Daoy (cell line): ENCODE measurements around the gene MLLT3. TPM values are rescaled to one million over a fixed set of nuclear protein-coding genes. Genes with fewer than 3 reads are reported as not detected.
"Not testable (repeated sequence)": the region's sequence is repeated elsewhere in the genome, so short reads cannot be mapped to it uniquely, and the experiment has no call there.

ENCODE experiments used
- DNase-seq: peaks from one replicate; pipeline ENCODE4 v3.0.0-alpha.2; 2015; ENCODE audit warnings: low read depth
- total RNA-seq: library from RNA; depleted of rRNA; stranded (reverse); fragments of >200 nt; shearing (Covaris generic); gene quantifications from 2 replicates; pipeline ENCODE4 v1.2.3, GENCODE V29; 2014; rRNA removed

MLLT3 gene
- total RNA-seq, result 2.1 and 3.8 TPM in 2 replicates

DNA sequence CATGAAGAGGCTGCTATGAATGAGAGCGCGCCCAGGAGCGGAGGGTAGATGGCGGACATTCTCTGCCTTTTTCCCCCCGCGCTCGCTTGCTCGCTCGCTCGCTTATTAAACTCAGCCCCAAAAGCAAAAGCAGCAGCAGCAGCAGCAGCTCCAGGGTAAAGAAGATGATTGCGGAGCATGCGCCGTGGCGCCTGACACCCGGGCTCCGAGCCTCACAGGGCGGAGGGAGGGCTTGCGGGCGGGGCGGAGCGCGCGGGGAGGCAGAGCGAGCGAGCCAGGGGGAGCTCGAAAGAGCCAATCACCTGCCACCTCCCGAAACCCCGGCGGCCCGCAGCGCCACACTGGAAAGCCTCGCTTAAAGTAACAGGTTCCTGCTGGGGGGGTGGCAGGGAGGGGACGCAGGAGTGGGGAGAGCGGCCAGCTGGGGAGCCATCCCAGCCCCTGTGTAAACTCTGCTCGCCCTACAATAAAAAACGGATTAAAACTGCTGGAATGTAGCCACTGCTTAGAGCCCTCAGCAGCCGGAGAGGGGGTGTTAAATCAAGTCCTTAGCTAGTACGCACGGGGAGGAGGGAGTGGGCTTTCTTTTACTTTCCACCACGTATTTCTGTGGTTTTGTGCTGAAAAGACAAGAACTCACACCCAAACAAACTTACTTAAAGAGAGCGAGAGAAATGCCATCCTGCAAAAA, at the start of gene MLLT3:
Gene MLLT3 (minus strand): TSS at position 170 of the 691 bp plus-strand sequence.
- DNase-seq, result peak; percentile 92

DNA sequence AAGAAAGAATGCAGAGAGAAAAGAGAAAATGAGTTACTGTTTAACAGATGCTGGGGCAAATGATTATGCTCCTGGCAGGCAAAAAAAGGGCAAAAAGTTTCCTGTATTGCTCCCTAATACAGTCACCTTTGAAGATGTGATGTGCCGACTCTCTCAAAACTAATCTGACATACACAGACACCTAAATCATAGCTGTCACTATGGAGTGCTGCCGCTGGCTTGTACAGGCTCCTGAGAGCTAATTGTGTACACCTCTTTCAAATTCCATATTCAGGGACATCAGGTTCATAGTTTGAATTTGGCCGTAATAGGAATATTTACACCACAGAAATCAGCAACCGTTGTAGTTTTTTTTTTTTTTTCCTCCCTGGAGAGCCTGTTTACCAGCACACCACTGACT, 49.3 kb upstream of the MLLT3 start:
- DNase-seq, result no peak

DNA sequence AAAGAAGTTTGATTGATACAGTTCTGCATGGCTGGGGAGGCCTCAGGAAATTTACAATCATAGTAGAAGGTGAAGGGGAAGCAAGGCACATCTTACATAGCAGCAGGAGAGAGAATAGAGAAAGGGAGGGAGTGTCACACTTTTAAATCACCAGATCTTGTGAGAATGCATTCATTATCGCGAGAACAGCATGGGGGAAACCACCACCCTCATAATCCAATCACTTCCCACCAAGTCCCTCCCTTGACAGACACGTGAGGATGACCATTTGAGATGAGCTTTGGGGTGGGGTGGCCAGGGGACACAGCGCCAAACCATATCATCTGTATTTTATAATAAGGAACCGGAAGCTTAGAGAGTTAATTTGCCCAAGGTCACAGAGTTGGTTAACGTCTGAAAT, 48.1 kb upstream of the MLLT3 start:
- no peak for DNase-seq

DNA sequence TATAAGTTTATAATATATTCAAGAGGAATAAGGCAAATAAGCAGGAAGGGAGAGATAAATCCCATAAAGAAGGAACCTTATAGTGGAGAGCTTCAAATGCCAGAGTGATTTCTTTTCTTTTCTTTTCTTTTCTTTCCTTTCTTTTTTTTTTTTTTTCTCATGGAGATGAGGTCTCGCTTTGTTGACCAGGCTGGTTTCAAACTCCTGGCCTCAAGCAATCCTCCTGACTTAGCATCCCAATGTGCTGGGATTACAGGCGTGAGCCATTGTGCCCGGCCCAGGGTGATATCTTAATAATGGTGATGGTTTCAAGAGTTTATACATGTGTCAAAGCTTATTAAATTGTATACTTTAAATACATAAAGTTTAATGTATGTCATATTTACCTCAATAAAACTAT, 42.2 kb upstream of the MLLT3 start:
- no peak for DNase-seq

DNA sequence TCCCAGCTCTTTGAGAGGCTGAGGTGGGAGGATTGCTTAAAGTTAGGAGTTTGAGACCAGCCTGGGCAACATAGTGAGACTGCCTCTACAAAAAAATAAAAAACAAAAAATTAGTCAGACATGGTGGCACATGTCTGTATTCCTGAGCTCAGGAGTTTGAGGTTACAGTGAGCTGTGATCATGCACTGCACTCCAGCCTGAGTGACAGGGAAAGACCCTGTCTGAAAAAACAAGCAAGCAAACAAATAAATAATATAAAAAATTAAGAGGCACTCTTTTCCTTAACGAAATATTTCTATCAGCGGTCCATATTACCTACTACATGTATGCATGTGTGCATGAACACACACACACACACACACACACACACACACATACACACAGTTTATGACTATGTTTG, 40.8 kb upstream of the MLLT3 start:
- DNase-seq, result no peak

DNA sequence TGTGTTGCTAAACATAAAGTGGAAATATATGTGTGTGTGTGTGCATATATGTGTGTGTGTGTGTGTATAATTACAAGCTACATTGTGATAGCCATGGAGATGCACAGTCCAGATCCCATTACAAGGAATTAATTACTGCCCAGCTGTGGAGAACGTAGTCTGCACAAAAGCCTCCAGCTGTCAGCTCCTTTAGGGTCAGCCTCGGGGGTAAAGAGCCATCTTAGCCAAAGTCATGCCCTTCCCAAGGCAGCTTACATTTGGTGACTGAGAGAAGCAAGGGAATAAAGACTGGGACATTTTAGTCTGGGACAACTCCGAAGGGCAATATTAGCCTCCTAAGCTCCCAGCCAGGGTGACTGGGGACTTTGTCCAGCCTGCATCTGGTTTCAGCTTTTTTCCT, 39.9 kb upstream of the MLLT3 start:
- DNase-seq, result no peak

DNA sequence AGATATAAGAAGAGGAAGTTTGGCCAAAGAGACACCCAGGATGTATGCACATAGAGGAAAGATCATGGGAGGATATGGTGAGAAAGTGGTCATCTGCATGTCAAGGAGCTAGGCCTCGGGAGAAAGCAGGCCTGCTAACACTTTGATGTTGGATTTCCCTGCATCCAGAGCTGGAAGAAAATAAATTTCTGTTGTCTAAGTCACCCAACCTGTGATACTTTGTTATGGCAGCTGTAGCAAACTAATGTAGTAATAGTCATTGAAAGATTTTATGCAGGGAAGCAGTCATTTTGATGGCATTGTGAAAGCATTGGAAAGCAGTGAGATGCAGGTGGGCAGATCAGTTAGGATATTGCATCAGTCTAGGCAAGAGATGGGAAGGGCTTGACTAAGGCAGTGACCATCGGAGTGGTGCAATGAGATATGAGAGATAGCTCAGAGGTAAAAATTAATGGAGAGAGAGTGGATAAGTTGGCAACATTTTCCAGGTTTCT, 37.2 kb upstream of the MLLT3 start:
- no peak for DNase-seq

DNA sequence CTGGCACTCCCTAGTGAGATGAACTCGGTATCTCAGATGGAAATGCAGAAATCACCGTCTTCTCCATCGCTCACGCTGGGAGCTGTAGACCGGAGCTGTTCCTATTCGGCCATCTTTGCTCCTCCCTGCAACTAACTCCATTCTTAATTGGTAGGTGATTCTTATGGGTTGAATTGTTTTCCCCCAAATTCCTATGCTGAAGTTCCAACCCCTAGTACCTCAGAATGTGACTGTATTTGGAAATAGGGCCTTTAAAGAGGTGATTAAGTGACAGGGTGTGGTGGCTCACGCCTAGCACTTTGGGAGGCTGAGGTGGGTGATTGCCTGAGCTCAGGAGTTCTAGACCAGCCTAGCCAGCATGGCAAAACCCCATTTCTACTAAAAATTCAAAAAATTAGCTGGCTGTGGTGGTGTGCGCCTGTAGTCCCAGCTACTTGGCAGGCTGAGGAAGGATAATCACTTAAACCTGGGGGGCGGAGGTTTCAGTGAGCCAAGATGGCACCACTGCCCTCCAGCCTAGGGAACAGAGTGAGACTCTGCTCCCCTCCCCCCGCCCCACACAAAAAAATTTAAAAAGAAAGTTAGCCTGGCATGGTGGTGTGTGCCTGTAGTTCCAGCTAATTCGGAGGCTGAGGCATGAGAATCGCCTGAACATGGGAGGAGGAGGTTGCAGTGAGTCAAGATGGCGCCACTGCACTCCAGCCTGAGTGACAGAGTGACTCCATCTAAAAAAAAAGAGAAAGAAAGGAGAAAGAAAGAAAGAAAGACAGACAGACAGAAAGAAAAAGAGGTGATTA, 36.6 kb upstream of the MLLT3 start:
- DNase-seq, result no peak

DNA sequence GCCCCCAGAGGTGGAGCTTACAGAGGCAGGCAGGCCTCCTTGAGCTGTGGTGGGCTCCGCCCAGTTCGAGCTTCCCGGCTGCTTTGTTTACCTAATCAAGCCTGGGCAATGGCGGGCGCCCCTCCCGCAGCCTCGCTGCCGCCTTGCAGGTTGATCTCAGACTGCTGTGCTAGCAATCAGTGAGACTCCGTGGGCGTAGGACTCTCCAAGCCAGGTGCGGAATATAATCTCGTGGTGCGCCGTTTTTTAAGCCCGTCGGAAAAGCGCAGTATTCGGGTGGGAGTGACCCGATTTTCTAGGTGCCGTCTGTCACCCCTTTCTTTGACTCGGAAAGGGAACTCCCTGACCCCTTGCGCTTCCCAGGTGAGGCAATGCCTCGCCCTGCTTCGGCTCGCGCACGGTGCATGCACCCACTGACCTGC, 36.0 kb upstream of the MLLT3 start:
- DNase-seq, result not testable (repeated sequence)

DNA sequence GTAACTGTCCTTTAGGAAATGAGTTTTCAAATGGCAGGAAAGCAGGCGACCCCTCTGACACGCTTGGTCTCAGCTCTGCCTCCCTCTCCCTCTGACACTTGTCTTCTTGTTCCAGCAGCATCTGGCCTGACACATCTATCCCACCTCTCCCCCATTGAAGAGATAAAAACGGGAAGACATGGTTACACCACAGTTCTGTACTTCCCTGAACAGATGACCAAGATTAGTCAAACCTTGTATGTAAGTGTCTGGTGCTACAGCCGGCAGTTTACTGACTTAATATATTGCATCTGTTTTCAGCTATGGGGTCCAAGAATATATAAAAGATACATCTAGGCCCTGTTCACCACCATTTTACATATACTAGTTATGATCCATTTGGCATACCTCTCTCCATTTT, 29.6 kb upstream of the MLLT3 start:
- DNase-seq, result no peak

DNA sequence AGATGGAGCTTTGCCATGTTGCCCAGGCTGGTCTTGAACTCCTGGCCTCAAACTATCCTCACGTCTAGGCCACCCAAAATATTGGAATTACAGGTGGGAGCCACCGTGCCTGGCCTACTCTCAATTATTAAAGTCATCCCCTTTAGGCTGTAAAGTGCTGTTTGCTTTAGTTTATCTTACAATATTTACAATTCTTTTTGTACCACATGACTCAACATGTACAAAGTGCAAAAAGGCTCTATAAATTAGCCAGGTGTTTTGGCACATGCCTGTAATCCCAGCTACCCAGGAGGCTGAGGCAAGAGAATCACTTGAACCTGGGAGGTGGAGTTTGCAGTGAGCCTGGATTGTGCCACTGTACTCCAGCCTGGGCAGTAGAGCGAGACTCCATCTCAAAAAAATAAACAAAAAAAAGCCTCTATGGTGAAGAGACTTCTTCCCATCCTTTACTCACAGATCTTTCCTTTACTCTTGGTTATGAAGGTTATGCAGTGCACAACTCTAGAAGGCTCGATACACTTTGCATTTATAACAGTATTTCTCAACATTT, 28.5 kb upstream of the MLLT3 start:
- no peak for DNase-seq

DNA sequence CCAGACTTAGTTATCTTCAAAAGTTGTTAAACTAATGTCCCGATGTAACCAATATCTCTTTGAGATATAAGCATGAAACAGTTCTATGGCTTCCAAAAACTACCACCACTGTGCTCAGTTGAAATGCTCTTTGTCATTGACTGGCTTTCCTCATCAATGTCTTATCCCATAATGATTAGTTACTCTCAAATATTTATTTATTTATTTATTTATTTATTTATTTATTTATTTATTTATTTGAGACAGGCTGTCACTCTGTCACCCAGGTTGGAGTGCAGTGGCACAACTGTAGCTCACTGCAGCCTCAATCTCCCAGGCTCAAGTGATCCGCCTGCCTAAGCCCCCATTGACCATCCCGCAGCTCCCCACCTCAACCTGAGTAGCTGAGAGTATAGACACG, 28.0 kb upstream of the MLLT3 start:
- DNase-seq, result no peak

DNA sequence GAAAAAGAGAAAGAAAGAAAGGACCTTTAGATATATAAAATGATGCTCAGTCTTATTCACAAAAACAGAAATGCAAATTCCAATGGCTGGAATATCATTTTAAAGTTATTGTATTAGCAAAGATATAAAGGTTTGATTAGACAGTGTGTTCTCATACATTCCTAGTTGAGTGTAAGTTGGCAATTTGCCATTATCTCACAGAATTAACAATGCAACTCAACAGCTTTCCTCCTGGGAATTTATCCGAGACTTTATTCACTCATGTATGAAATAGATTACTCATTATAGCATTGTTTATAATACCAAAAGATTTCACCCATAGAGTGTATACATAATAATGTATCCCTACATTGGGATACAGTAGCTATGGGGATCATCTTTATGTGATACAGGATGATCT, 27.1 kb upstream of the MLLT3 start:
- no peak for DNase-seq

DNA sequence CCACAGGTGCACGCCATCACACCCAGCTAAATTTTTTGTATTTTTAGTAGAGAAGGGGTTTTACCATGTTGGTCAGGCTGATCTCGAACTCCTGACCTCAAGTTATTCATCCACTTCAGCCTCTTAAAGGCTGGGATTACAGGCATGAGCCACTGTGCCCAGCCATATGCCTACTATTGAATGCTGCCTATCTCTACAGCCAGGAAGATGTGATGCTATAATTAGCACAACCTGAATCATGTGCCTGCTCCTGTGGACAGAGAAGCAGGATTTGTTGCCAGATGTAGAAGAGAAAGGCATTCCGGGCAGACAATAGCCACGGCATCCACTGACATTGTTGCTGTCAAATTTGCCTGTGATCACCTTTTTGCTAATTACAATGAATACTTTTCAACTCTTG, 24.4 kb upstream of the MLLT3 start:
- no peak for DNase-seq

DNA sequence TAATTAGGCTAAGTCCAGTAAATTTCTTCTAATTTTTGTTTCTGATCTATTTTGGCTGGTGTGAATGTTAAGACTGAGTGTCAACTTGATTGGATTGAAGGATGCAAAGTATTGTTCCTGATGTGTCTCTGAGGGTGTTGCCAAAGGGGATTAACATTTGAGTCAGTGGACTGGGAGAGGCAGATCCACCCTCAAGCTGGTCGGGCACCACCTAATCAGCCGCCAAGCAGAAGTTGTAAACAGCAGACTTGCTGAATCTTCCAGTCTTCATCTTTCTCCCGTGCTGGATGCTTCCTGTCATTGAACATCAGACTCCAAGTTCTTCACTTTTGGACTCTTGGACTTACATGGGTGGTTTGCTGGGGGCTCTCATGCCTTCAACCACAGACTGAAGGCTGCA, 21.4 kb upstream of the MLLT3 start:
- DNase-seq, result no peak

DNA sequence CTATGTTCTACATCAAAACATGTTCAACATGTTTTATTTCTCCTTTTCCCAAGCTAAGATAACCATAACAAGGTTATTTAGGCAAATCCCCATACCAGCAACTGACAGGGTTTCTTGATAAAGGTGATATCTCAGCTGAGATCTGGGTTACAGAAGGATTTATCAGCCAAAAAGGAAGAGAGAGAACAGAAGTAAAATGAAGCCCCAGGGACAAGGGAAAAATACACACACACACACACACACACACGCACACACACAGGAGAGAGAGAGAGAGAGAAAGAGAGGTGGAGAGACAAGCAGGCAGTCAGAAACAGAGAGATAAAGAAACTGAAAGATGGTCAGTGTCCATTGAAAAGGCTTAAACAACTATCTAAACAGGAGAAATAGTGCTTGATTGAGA, 19.7 kb upstream of the MLLT3 start:
- no peak for DNase-seq

DNA sequence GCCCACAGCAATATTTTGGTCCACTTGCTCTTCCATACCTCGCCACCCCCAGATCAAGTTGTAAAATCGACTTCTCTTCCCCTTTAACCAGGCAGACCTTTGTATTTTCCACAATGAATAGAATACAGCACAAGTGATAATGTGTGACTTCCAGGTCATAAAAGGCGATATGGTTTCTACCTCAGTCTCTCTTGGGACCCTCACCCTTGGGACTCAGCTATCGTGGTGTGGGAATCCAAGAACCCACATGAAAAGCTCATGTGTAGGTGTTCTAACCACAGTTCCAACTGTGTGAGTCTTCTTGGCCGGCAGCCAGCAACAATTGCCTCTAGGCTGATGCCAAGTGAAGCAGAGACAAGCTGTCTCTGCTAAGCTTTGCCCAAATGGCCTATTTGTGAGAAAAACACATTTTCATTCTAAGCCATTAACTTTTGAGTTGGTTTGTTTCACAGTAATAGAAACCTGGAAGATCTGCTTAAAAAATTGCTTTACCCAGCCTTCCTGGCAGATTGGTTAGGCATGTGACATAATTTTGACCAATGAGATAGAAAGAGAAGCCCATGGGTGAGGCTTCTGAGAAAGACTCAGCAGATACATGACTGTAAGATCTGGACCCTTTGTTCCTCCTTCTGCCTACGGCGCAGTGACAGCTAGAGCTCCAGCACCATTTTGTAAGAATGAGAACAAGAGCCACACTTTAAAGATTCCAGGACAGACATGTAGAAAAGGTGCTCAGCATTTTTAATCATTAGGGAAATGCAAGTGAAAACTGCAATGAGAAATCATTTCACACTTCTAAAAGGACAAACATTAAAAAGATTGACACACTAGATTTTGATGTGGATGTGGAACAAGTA, 18.3 kb upstream of the MLLT3 start:
- peak; percentile 67 for DNase-seq

DNA sequence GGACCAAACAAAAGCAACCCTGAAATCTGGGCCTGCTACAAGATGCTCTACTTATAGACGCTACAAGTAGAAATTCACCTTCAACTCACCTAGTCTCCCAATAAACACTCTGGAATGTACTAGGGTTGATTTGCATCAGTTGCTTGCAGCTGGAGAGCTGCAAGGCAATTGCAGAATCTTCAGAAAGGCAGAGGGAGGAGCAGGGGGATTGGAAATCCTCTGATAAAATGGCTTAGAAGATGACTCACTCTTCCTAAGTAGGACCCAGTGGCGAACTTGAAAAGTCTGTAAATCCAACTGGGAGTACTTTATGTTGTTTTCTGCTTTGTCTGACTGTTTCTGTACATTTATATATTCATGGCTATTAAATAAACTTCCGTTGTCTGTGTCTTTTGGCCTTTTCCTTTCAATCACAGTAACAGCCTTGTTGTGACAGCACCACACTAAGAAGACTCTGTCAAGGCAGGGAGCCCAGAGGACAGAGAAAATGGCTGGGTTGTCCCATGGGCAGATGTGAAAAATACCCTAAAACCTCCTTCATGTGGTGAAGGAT, 14.7 kb upstream of the MLLT3 start:
- DNase-seq, result no peak

DNA sequence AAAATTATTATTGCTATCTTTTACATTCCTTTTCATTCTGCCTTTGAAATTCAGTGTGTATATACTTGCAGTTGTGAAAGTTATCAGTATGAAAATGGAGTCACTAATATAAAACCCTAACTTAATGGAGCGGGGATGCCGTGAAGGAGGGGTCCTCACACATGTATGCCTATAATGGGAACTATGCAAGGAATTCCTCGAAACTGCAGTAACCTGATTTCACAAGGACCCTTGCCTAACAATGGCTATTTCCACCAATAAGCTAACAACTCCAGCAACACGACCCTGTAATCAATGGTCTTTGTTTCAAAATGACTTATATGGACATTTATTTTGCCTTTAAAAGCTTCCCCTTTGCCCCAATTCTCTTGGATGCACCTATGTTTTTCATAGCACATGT, 12.6 kb upstream of the MLLT3 start:
- no peak for DNase-seq

DNA sequence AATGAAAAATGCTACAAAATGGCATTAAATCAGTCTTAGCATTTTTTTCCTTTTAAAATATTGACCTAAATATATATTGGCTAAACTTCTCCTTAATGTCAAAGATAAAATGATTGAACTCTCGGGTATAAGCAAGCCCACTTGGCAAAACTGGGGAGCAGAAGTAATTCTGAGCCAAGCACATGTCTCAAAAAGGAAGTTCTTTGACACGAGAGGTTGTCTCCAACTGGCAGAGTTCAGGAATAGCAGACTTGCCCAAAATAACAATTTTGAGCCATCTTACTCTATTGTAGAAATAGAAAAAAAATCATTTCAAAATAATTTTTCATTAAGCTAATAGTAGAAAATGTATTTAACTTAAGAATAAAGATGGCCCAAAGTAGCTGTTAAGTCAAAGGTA, 10.4 kb upstream of the MLLT3 start:
- DNase-seq, result no peak

DNA sequence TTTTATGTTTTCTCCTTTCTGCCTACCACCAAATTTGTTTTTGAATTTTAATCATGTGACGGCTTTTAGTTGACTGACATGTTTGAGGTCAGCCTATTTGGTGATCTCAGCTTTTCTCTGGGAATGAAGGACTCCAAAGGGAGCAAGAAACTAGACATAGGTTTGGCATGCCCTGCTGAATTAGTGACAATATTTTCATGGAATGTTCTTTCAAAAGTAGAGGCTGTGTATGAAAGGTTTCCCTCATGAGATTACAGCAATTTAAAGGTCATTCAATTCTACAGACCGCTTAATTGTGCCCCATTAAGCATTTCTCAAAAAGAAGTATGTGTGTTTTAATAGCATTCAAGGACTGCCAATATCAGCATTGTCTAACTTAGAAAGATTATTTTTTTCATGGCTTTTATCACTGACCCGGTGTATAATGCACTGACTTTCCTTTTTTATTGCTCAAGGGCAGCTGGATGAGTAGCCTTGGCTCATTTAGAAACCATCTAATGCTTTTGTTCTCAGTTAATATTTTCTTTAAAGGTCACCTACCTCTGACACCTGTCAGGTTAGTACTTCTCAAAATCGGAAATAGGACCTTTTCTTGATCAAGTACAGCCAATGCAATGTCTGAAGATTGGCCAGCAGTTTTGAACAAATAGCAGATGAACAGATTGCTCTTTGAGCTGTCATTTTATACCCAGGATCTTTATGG, 8.1 kb upstream of the MLLT3 start:
- DNase-seq, result no peak
